Neutrophil (primary cell): Measurements from ENCODE around the gene ANKAR.
"Not testable (repeated sequence)": the region's sequence is repeated elsewhere in the genome, so short reads cannot be mapped to it uniquely, and the experiment has no call there.

Experiments used
- H3K27ac ChIP-seq: fragments of 200-600 bp; sonication (generic); 2 replicates; pipeline ENCODE4 v1.5.1; 2016; ENCODE audit warnings: mild to moderate bottlenecking, moderate library complexity
- H3K27me3 ChIP-seq: fragments of 200-600 bp; sonication (generic); 2 replicates; pipeline ENCODE4 v1.6.0; 2016; ENCODE audit warnings: mild to moderate bottlenecking
- H3K36me3 ChIP-seq: fragments of 200-600 bp; sonication (generic); 2 replicates; pipeline ENCODE4 v1.5.1; 2017
- H3K4me1 ChIP-seq, 2 experiments: fragments of 200-600 bp in 1 of 2; sonication (generic) in 1 of 2; 1 replicate in 1 of 2; 2 replicates in 1 of 2; pipeline versions ENCODE4 v1.5.1 to v1.6.1; 2013 to 2016; ENCODE audit warnings: low read depth in 1 of 2, low read length in 1 of 2, mild to moderate bottlenecking in 1 of 2, moderate library complexity in 1 of 2; ENCODE audit not compliant: control insufficient read depth in 1 of 2, insufficient read depth in 1 of 2
- H3K4me3 ChIP-seq, 2 experiments: fragments of 200-600 bp in 1 of 2; sonication (generic) in 1 of 2; 1 replicate in 1 of 2; 2 replicates in 1 of 2; pipeline ENCODE4 v1.5.1; 2013 to 2016; ENCODE audit warnings: low read depth in 1 of 2, low read length in 1 of 2, mild to moderate bottlenecking in 1 of 2, moderate library complexity in 1 of 2
- H3K9me3 ChIP-seq: fragments of 200-600 bp; sonication (generic); 2 replicates; pipeline ENCODE4 v1.5.1; 2016
- CTCF ChIP-seq: fragments of 200-600 bp; sonication (generic); IDR thresholded peaks from 2 replicates; pipeline ENCODE4 v1.5.1; 2016; ENCODE audit warnings: antibody characterized with exemption

ANKAR gene

DNA sequence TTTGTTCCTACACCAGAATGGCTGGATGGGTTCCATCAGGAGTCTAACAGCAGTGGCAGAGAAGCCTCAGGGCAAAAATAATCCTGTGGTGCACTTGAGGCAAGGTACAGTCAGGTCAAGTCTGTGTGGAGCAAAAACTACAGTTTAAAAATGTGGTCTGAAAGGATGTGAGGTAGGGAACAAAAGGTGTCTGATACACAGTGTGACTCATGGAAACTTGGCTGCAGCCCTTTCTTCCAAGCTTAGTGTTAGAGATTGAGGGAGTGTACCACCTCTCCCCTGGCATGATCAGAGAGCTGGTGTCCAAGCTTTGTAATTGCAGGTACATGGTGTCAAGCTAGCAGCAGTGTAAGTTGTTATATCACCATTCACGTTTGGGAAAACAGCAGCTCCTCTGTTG lies 8.9 kb downstream of the ANKAR start:
- Histone ChIP-seq H3K9me3 (no peaks in the 10 kb centered on the region), H3K27me3 (no peaks in the 10 kb centered on the region), H3K27ac (no peak overlapping the region), H3K4me3 (no peak overlapping the region), H3K36me3 (no peaks in the 10 kb centered on the region), H3K4me1 (peaks cover 6 to 8% of the 10 kb centered on the region in 2 experiments)
- TF ChIP-seq CTCF = no peak

- no peaks in the 10 kb centered on the region for H3K36me3 ChIP-seq
- no peak overlapping the region for H3K4me3 ChIP-seq
- no peaks in the 10 kb centered on the region for H3K9me3 ChIP-seq
- H3K27me3 ChIP-seq = no peaks in the 10 kb centered on the region
- no peak overlapping the region for H3K27ac ChIP-seq
- H3K4me1 ChIP-seq = peaks cover 6 to 8% of the 10 kb centered on the region in 2 experiments
- TF ChIP-seq CTCF = no peak
These were observed 10.3 kb downstream of the ANKAR start for GRCh38 chr2:189684811-189685210.

- Histone ChIP-seq H3K27ac (no peak overlapping the region), H3K36me3 (no peaks in the 10 kb centered on the region), H3K9me3 (no peaks in the 10 kb centered on the region), H3K4me3 (no peak overlapping the region), H3K27me3 (no peaks in the 10 kb centered on the region), H3K4me1 (peaks cover 6 to 8% of the 10 kb centered on the region in 2 experiments)
- no peak for TF ChIP-seq CTCF
These were observed 11.2 kb downstream of the ANKAR start for GRCh38 chr2:189685540-189686229.

GRCh38 chr2:189687796-189688195 lies 13.3 kb downstream of the ANKAR start:
- not testable (repeated sequence) for H3K4me1 ChIP-seq, H3K9me3 ChIP-seq

GRCh38 chr2:189696223-189696622 lies 21.8 kb downstream of the ANKAR start:
- Histone ChIP-seq H3K9me3 (no peaks in the 10 kb centered on the region), H3K27ac (no peak overlapping the region), H3K36me3 (no peaks in the 10 kb centered on the region), H3K4me1 (peaks cover 9 to 13% of the 10 kb centered on the region in 2 experiments), H3K27me3 (no peaks in the 10 kb centered on the region), H3K4me3 (no peak overlapping the region)
- TF ChIP-seq CTCF = no peak

More at GRCh38 chr2:189687796-189688195, 13.3 kb downstream of the ANKAR start:
- H3K36me3 ChIP-seq, H3K27ac ChIP-seq, H3K4me3 ChIP-seq, H3K27me3 ChIP-seq: not testable (repeated sequence)

GRCh38 chr2:189698020-189698887 lies 23.8 kb downstream of the ANKAR start:
- Histone ChIP-seq H3K9me3 (no peaks in the 10 kb centered on the region), H3K27me3 (no peaks in the 10 kb centered on the region), H3K4me3 (peak overlapping the region; percentile 44 to 49), H3K4me1 (peaks cover 9 to 13% of the 10 kb centered on the region in 2 experiments), H3K27ac (peak overlapping the region; percentile 58), H3K36me3 (no peaks in the 10 kb centered on the region)
- peak; percentile 37 for TF ChIP-seq CTCF
